Stimulated activated CD4-positive, alpha-beta T cell treated with anti-CD3 and anti-CD28 coated beads, Interleukin-15, amount 100 ng/mL, for 48 hours (primary cell): ENCODE results near the gene HMG20B.

Experiments
- DNase-seq, 2 donors: peaks; one replicate each; pipeline ENCODE4 v3.0.0-alpha.2; 2020; ENCODE audit warnings: low read depth in 2 of 2

Gene HMG20B

DNA sequence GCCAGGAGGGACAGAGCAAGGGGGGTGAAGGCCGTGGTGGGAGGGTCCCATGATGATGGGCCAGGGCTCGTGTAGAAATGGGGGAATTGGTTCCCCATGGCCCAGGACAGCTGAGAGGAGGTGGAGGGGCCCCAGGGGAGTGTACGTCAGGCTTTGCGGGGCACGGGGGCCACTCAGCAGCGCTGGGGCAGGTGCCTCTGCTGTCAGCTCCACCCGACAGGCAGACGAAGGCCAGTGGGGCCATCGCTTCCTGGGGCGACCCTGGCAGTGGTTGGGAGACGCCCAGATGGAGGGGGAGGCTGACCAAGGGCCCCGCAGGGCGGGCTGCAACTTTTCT is 35.7 kb upstream of the HMG20B start:
- no peak for DNase-seq

DNA sequence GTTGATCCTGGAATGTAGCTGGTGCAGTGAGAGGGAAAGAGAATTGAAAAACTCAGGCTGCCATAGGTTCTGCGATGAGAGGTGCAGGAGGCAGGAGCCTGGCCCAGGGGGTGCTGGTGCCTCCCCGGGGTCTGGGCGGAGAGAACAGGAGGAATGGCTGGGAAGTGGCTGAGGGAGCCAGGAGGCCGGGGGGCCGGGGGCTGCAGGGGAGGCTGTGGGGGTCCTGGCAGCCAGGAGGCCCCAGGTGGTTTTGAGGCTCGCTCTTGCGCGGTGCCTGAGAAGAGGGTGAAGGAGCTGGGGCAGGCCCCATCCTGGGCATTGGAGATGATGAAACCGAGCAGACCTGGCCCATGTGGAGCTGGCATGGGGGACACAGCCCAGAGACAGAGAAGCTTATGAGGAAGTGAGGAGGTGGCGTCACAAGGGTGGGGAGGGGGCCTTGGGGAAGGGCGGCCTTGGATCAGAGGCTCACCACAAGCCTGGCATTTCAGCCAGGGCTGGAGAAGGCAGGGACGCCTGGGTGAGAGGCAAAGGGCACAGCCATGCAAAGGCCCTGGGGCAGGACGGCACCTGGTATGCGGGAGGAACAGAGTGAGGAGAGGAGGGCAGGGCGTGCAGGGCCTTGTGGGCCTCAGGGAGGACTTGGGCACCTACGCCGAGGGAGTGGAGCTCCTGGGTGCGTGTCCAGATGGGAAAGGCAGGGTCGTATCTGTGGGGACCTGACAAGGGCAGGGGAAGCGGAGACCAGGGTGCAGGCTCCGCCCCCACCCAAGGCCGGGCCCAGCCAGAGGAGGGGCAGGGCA is 35.1 kb upstream of the HMG20B start:
- DNase-seq, result no peak

DNA sequence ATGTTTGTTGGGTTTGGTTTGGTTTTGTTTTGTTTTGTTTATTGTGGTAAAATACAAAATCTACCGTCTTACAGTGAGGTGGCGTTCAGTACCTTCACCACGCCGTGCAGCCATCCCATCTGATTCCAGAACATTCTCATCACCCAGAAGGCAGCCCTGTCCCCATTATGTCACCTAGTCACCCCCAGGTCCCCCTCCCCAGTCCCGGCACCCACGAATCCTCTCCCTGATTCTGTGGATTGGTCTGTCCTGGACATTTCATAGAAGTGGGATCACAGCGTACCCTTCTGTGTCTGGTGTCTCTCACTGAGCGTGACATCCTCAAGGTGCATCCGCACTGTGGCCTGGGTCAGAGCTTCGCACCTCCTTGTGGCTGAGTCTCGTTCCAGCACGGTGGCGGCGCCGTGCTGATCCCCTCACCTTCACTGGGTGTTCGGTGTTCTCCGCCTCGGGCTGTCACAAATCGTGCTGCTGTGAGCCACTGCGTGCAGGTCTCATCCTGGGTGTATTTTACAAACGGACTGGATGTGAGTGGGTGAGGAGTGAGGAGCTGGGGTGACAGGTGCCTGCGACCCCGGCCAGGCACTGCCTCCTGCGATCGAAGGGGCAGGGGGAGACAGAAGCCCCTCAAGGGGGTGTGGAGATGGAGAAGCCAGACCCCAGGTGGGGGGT is 34.4 kb upstream of the HMG20B start:
- DNase-seq, result no peak

DNA sequence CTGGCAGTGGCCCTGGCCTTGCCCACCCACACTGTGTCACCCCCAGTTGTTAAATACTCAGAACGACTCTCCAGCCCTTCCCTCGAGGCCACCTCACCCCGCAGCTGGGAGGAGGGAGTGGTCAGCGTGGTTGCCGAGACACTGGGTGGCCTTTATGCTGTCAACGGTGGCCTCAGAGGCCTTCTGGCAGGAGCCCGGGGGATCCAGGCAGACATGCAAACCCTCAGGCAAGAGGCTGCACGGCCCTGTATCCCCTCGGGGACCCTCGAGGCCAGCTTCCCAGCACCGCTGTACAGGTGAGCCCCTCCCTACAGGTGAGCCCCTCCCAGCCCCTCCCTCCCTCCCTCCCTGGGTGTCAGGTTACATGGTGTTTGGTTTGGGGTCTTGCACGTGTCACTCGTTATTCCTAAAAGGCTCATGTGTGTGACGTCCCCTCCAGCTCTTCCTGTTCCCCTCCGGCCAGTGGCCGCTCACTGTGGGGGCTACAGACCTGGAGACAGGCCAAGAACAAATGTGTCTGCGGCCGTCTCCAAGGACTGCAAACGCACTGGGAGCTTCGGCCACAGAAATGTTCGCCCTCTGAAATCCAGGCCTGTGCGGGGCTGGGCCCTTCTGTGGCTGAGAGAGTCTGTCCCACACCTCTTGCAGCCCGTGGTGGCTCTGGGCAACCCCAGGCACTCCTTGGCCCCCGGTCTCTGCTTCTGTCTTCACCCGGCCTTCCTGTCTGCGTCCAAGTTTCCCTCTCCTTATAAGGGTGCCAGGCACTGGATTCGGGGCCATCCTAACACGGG is 33.6 kb upstream of the HMG20B start, which contains the start of gene TEKTIP1:
TSS of gene TEKTIP1 (plus strand) at position 210 of the 791 bp plus-strand sequence. CDS start at position 214, 4 bp downstream.
- DNase-seq, result no peak

DNA sequence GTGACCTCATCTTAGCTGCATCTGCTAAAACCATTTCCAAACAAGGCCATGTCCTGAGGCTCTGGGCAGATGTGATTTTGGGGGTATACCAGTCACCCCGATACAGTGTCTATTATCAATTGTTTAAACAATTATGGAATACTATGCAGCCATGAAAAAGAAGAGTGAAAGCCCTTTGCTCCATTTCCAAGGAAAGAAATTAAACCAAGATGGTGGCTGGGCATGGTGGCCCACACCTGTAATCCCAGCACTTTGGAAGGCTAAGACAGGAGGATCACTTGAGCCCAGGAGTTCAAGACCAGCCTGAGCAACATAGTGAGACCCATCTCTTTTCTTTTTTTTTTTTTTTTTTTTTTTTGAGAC is 33.0 kb upstream of the HMG20B start:
- DNase-seq, result no peak

DNA sequence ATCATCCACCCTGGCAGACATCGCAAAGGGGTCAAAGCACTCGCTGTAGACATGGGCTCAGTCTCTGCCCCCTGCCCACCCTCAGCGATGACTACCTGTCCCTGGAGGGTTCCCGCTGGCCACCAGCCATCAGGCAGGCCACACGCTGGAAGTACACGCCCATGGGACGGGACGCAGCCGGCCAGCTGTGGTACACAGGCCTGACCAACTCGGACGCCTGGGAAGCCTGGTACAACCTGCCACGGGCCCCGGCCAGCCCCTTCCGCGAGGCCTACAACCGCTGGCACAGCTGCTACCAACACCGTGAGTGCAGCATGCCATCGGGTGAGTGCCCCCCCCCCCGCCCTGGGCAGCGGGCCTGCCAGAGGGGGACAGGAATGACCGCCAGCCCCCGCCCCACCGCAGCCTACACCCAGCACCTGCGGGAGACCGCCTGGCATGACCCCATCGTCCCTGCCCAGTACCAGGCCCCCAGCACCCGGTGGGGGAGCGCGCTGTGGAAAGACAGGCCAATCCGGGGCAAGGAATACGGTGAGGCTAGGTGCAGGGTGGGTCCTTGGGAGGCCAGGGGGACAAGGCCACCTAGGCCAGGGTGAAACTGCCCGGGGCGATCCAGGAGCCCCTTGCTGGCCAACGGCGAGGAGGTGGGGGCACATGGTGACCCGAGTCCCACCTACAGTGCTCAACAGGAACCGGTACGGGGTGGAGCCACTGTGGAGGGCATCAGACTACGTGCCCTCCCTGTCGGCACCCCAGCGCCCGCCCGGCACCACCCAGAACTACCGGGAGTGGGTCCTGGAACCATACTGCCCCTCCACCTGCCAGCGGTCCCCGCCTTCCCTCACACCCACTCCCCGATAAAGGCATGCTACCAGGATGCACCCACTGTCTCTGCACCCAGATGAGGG is 29.3 kb upstream of the HMG20B start:
- no peak for DNase-seq

DNA sequence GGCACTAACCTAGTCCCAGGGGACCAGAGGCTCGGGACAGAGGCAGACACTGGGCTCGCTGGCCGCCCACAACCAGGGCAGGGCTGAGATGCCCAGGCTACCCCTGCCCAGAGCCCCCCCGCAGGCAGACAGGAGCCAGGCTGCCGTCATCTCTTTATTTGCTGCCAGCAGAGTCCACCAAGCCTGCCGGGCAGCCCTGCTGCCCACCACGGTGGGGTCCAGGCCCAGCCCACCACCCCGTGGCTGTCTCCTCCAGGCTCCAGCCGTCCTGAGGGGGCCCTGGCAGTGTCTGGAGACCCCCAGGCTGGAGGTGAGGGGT is 28.7 kb upstream of the HMG20B start:
- DNase-seq, result no peak

DNA sequence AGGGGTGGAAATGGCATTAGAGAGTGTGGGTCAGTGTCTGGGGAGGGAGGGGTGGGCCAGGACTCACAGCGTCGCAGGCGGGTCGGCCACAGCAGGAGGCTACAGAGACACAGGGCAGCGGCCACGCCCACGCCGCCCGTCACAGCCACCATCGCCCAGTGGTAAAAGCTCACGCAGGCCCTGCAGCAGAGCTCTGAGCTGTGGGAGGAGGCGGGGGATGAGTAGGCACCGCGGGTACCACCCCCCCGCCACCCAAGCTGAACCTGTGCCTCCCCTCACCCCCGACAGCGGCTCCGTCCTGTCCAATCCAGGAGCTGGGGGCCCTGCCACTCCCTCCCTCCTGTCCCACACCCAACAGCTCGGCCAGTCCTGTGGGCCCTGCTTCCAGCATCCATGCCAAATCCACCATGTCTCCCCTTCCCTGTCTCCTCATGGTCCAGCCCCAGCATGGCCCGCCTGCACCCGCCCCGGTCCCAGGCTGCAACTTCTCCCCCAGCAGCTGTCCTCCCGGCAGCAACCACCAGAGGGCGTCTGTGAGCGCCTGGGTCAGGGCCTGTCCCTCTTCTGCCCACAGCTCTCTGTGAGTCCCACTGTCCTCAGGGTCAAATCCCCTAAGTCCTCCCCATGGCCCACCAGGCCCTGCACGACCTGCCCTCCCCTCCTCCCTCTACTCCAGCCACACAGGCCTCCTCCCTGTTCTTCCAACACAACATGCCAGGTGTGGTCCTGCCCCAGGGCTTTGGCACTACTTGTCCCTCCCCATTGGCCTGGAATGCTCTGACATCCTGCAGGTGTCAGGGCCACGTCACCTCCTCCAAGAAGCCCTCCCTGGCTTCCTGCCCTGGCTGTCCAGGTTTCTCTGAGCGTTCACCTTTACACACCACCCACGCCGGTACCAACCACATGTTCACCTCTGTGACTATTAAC is 27.7 kb upstream of the HMG20B start:
- peak; percentile 53 to 77 for DNase-seq

DNA sequence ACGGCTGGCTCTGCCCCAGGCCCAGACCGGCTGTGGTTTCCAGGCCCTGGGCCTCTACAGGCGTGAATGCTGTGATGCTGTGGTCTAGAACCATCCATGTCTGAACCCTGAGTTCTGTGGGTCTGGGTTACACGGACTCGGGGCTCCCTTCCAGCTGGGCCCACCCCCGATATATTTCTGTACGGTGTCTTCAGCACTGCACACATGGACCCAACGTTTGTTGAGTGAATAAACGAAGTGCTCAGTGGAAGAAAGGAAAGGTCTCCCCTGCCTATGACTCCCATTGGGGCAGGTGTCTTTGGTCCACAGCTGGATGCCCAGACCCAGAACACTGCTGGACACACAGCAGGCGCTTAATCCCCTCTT is 27.1 kb upstream of the HMG20B start:
- DNase-seq, result no peak

DNA sequence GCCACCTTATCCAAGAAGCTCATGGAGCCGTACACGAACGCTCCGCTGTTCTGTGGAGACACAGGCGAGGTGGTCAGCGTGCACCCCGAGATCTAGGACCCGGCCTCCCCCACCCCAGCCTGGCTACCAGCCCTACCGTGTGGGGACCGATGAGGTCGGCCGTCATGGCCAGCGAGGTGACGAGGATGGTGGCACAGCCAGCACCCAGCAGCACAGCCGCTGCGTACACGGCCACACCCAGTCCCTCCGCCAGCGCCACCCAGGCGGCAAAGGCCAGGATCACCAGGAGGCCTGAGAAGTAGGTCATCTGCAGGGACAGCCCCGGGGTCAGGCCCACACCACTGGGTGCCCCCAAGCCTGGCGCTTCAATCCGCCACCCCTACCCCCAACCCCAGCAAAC is 26.6 kb upstream of the HMG20B start:
- DNase-seq, result no peak

DNA sequence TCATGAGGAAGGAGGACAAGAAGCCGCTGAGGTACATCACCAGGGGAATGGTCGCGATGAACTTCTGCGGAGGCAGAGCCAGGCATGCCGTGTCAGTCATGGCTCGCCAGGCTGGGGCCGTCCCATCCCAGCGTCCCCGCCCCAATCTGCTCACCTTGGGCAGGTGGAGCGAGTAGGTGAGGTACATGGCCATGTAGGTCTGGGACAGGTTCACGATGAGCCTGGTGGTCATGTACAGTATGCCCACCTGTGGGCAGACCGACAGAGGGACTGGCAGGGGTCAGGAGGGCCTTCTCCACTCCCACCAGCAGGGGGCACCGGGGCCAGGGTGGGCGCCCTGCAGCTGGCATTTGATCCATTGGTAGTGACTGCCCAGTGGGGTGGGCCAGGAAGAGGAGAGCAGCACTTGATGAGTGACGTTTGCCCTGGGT is 25.4 kb upstream of the HMG20B start:
- DNase-seq, result no peak

DNA sequence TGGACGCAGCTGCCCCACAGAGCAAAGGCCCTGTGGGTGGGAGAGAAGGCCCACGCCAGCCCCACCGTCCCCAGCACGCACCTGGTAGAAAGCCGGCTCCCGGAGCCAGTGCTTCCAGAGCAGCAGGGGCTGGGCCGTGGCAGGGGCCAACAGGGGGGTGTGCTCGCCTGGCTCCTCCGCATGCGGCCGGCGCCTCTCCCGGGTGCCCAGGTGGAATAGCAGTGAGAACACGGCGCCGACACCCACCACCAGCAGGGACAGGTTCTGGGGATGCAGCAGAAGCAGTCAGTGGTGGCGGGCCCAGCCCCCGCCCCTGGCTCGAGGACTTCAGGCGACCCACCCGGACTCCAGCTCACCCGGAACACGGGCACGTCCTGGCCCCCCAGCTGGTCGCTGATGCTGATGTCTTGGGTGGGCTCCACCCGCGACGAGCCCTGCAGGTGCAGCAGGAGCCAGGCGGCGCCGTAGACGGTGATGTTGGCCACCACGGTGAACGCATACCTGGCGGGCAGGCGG is 24.9 kb upstream of the HMG20B start:
- DNase-seq, result no peak

DNA sequence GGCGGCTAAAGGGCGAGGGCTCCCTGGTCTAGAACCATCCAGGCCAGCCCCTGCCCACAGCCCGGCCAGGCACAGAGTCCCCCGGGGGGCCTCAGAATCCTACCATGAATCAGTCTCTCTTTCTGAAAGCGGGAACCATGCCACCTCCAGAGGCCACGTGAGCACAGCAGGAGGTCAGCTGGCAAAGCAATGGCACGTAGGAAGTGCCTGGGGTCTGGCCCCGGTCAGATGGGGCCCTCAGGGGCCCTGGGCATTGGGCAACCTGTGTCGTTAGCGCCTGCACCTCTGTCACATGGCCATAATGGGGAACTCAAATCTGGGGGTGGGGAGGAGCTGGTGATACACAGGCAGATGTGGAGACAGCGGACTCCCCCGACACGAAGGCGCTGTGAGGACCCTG is 24.1 kb upstream of the HMG20B start:
- DNase-seq, result no peak

DNA sequence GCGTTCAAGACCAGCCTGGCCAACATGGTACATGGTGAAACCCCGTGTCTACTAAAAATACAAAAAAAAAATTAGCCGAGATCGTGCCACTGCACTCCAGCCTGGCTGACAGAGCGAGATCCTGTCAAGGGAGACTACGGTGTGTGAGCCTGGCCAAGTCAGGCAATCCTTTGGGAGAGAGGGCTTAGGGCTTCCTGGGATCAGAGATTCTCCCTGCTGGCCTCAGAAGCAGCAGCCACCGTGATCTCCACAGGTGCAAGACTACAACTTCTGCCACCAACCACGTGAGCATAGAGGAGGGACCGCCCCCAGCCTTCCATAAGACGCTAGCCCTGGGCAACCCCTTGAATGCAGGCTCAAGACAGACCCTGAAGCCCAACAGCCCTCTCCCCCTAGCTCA is 22.9 kb upstream of the HMG20B start:
- no peak for DNase-seq

DNA sequence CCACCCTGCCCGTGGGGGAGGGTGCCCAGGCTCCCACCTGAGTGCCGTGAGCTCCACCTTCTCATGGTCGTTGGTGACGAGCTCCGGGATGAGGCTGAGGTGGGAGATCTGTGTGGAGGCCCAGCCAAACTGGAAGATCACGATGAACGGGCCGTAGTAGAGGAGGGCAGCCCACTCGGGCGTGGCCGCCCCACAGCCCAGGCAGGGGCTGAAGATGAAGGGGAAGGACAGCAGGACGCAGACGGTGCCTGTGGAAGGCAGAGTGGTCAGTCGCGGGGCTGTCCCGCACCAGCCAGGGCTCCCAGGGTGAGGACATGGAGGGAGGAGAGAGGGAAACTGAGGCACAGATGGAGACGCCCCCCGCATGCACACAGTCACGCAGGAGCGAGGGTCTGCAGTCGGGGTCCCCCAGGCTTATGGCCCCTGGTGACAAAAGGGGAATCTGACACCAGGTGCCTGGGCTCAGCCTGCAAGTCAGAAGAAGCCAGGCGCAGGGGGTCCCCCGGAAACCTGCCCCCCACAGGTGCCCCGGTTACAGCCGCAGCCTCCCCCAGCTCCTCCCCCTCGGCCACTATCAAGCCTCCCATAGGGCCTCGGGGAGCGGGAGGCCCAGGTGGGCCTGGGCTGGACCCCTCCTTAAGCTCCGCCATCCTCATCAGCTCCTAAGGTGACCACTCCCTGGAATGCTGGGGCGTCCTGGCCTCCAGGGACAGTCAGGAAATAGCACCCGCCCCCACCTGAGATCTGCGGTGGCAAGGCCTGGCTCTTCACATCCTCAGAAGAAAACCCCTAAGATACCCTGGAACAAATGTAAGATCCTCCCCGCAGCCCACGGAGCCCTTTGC is 21.6 kb upstream of the HMG20B start:
- DNase-seq, result no peak

DNA sequence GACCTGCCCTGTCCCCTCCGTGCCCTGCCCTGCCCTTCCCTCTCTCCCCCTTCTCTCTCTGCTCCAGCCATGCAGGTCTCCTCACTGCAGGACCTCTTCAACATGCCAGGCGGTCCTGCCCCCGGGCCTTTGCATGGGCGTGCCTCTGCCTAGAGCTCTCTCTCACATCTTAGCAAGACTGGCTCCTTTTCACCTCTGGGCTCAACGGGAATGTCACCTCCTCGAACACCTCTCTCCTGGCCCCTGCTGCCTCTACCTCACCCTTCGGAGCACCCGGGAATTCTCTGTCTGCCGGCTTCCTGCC is 21.0 kb upstream of the HMG20B start:
- no peak for DNase-seq

DNA sequence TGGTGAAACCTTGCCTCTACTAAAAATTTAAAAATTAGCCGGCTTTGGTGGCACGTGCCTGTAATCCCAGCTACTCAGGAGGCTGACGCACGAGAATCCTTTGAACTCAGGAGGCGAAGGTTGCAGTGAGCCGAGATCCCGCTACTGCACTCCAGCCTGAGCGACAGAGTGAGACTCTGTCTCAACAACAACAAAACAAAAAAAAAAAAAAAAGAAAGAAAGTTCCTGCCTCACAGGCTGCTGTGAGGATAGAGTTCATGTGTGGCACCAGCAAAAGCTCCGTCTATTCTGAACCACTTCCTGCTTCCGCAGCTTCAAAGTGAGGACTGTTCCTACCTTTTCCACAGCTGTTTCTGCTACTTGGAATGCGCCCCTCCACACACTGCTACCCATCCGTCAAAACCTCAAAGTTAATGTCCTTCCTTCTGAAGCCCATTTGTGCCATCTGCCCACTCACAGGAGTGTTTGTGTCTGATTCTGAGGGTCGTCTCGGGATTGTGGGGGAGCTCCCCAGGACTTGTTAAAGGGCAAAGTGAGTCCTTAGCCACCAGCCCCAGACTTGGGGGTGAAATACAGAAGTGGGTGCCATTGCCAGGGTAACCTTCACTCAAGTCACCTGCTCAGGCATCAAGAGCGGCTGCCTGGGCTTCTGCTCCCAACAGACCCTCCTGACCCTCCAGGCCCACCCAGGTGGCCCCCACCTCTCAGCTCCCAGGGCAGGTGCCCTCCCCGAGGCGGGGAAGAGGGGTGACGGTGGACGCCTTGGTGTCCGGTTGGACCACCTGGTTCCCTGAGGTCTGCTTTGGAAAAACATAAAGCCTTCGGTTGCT is 18.3 kb upstream of the HMG20B start:
- DNase-seq, result no peak

DNA sequence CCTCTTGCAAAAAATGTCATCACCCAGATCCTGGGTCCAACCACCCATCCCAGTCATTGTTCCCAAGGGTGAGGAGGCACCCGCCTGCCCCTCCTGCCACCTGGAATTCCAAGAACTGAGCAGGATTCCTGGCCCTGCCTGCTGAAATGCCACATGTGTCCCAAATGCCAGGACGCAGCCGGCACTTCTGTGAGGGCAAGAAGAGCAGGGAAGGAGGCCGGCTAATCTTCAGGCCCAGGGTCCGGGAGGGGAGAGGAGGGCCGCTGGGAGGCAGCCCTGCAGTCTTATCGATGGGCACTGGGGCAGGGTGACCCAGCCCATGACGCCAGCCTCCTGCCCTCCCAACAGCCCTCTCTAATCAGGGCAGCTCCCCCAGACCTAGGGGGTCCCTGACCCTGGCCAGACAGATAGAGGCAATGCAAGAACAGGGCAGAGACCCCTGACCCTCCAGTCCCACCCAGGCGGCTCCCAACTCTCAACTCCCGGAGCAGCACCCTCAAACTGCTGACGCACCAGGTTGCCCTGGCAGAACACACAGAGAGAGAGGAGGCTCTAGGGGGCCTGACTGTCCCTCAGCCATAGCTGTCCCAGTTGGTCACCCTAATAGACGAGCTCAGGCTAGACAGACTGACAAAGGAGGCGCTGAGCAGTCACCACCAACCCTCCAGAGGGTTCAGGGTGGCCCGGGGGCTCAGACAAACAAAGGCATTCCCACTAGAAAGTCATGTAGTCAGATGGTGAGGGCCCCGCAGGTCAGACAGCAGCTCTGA is 16.9 kb upstream of the HMG20B start:
- DNase-seq, result no peak
